ENCODE measurements around the gene FRMD8. TPM values are rescaled to one million over a fixed set of nuclear protein-coding genes. Genes with fewer than 3 reads are reported as not detected.

Gene FRMD8
- total and polyA plus RNA-seq, 4 donors: 2.8 to 22.8 (median 15.0) TPM

DNA sequence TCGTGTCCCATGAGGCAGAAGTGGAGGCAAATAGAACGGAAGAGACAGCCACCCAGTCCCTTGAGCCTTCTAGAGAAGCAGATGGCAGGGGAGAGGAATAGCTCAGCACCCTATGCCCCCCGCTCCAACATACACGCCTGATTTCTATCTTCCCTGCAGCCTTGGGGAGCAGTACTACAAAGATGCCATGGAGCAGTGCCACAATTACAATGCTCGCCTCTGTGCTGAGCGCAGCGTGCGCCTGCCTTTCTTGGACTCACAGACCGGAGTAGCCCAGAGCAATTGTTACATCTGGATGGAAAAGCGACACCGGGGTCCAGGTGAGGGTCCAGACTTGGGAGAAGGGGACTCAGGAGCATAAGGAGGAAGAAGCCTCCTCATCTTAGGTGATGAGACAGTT, 46.2 kb upstream of the FRMD8 start:
- 97% methylated on average over 11 of the region's 11 CpGs for WGBS
- Histone ChIP-seq H3K4me1 (ENCODE audit: control insufficient read depth in 4 of 4, insufficient read depth in 4 of 4, low read length in 3 of 4) (peaks cover 0 to 4% (median 2%) of the 10 kb centered on the region in 4 donors), H3K9ac (ENCODE audit: low read depth in 1 of 2, low read length in 2 of 2) (no peak overlapping the region), H3K27ac (ENCODE audit: low read depth in 1 of 2, low read length in 2 of 2) (no peak overlapping the region), H3K36me3 (ENCODE audit: control insufficient read depth in 4 of 4, insufficient read depth in 3 of 4, low read depth in 1 of 4, low read length in 3 of 4) (peaks cover 7 to 45% (median 42%) of the 10 kb centered on the region in 4 donors), H3K4me3 (ENCODE audit: low read depth in 1 of 3, low read length in 3 of 3) (no peak overlapping the region), H3K27me3 (ENCODE audit: control insufficient read depth in 4 of 4, insufficient read depth in 4 of 4, low read length in 3 of 4) (no peaks in the 10 kb centered on the region), H3K9me3 (ENCODE audit: control insufficient read depth in 4 of 4, low read length in 3 of 4) (no peaks in the 10 kb centered on the region)
- no peak for DNase-seq (ENCODE audit: low spot score)
- TF ChIP-seq JUND (IDR thresholded peaks at IDR 0.05) (no peak), EGR1 (IDR thresholded peaks at IDR 0.05; ENCODE audit: low read depth in 2 of 2) (no peak), TAF1 (conservative IDR thresholded peaks at IDR 0.05) (no peak), RXRA (IDR thresholded peaks at IDR 0.05) (no peak), GABPA (IDR thresholded peaks at IDR 0.05 in 1 of 2, conservative IDR thresholded peaks at IDR 0.05 in 1 of 2) (no peak), FOXA1 (IDR thresholded peaks at IDR 0.05) (no peak)
- TF ChIP-seq, protein P1, sequence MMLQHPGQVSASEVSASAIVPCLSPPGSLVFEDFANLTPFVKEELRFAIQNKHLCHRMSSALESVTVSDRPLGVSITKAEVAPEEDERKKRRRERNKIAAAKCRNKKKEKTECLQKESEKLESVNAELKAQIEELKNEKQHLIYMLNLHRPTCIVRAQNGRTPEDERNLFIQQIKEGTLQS (IDR thresholded peaks at IDR 0.05): no peak
- TF ChIP-seq, protein P2, sequence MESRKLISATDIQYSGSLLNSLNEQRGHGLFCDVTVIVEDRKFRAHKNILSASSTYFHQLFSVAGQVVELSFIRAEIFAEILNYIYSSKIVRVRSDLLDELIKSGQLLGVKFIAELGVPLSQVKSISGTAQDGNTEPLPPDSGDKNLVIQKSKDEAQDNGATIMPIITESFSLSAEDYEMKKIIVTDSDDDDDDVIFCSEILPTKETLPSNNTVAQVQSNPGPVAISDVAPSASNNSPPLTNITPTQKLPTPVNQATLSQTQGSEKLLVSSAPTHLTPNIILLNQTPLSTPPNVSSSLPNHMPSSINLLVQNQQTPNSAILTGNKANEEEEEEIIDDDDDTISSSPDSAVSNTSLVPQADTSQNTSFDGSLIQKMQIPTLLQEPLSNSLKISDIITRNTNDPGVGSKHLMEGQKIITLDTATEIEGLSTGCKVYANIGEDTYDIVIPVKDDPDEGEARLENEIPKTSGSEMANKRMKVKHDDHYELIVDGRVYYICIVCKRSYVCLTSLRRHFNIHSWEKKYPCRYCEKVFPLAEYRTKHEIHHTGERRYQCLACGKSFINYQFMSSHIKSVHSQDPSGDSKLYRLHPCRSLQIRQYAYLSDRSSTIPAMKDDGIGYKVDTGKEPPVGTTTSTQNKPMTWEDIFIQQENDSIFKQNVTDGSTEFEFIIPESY (IDR thresholded peaks at IDR 0.05): no peak
- TF ChIP-seq, protein P3, sequence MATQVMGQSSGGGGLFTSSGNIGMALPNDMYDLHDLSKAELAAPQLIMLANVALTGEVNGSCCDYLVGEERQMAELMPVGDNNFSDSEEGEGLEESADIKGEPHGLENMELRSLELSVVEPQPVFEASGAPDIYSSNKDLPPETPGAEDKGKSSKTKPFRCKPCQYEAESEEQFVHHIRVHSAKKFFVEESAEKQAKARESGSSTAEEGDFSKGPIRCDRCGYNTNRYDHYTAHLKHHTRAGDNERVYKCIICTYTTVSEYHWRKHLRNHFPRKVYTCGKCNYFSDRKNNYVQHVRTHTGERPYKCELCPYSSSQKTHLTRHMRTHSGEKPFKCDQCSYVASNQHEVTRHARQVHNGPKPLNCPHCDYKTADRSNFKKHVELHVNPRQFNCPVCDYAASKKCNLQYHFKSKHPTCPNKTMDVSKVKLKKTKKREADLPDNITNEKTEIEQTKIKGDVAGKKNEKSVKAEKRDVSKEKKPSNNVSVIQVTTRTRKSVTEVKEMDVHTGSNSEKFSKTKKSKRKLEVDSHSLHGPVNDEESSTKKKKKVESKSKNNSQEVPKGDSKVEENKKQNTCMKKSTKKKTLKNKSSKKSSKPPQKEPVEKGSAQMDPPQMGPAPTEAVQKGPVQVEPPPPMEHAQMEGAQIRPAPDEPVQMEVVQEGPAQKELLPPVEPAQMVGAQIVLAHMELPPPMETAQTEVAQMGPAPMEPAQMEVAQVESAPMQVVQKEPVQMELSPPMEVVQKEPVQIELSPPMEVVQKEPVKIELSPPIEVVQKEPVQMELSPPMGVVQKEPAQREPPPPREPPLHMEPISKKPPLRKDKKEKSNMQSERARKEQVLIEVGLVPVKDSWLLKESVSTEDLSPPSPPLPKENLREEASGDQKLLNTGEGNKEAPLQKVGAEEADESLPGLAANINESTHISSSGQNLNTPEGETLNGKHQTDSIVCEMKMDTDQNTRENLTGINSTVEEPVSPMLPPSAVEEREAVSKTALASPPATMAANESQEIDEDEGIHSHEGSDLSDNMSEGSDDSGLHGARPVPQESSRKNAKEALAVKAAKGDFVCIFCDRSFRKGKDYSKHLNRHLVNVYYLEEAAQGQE (IDR thresholded peaks at IDR 0.05): no peak

DNA sequence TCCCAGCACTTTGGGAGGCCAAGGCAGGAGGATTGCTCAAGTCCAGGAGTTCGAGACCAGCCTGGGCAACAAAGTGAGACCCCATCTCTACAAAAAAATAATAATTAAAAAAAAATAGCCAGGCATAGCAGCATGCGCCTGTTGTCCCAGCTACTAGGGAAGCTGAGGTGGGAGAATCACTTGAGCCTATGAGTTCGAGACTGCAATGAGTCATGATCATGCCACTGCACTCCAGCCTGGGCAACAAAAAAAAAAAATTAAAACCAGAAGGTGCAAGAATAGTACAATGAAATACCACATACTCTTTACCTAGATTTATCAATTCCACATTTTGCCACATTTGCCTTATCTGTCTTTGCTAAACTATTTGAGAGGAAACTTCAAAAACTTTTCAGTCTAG, 44.6 kb upstream of the FRMD8 start:
- TF ChIP-seq, protein P1 (IDR thresholded peaks at IDR 0.05): no peak
- no peak for TF ChIP-seq TAF1 (conservative IDR thresholded peaks at IDR 0.05)
- no peak for TF ChIP-seq SP1 (IDR thresholded peaks at IDR 0.05)
- TF ChIP-seq HNF4A (conservative IDR thresholded peaks at IDR 0.05): no peak
- TF ChIP-seq FOXA2 (IDR thresholded peaks at IDR 0.05): no peak
- TF ChIP-seq, protein P4, sequence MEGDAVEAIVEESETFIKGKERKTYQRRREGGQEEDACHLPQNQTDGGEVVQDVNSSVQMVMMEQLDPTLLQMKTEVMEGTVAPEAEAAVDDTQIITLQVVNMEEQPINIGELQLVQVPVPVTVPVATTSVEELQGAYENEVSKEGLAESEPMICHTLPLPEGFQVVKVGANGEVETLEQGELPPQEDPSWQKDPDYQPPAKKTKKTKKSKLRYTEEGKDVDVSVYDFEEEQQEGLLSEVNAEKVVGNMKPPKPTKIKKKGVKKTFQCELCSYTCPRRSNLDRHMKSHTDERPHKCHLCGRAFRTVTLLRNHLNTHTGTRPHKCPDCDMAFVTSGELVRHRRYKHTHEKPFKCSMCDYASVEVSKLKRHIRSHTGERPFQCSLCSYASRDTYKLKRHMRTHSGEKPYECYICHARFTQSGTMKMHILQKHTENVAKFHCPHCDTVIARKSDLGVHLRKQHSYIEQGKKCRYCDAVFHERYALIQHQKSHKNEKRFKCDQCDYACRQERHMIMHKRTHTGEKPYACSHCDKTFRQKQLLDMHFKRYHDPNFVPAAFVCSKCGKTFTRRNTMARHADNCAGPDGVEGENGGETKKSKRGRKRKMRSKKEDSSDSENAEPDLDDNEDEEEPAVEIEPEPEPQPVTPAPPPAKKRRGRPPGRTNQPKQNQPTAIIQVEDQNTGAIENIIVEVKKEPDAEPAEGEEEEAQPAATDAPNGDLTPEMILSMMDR (IDR thresholded peaks at IDR 0.05; ENCODE audit: low read depth, low read length, missing input control): no peak
- TF ChIP-seq FOXA1 (IDR thresholded peaks at IDR 0.05): no peak
- no peak for TF ChIP-seq YY1 (IDR thresholded peaks at IDR 0.05)
- TF ChIP-seq RAD21 (IDR thresholded peaks at IDR 0.05): no peak
- TF ChIP-seq, protein P3 (IDR thresholded peaks at IDR 0.05): no peak
- no peak for TF ChIP-seq GABPA (IDR thresholded peaks at IDR 0.05 in 1 of 2, conservative IDR thresholded peaks at IDR 0.05 in 1 of 2)
- no peak for TF ChIP-seq JUND (IDR thresholded peaks at IDR 0.05)
- TF ChIP-seq, protein P5, sequence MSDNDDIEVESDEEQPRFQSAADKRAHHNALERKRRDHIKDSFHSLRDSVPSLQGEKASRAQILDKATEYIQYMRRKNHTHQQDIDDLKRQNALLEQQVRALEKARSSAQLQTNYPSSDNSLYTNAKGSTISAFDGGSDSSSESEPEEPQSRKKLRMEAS (IDR thresholded peaks at IDR 0.05): no peak
- no peak for TF ChIP-seq NR2F2 (IDR thresholded peaks at IDR 0.05)
- TF ChIP-seq RXRA (IDR thresholded peaks at IDR 0.05): no peak
- TF ChIP-seq, protein P2 (IDR thresholded peaks at IDR 0.05): no peak
- no peak for TF ChIP-seq HNF4G (IDR thresholded peaks at IDR 0.05)
- TF ChIP-seq EGR1 (IDR thresholded peaks at IDR 0.05; ENCODE audit: low read depth in 2 of 2): no peak
- 98% methylated on average over 3 of the region's 3 CpGs for WGBS

More for the DNA sequence above, 44.6 kb upstream of the FRMD8 start:
- no peak overlapping the region for H3K27ac ChIP-seq (ENCODE audit: low read depth in 1 of 2, low read length in 2 of 2)
- H3K9me3 ChIP-seq (ENCODE audit: control insufficient read depth in 4 of 4, low read length in 3 of 4): no peaks in the 10 kb centered on the region
- H3K9ac ChIP-seq (ENCODE audit: low read depth in 1 of 2, low read length in 2 of 2): no peak overlapping the region
- H3K27me3 ChIP-seq (ENCODE audit: control insufficient read depth in 4 of 4, insufficient read depth in 4 of 4, low read length in 3 of 4): no peaks in the 10 kb centered on the region
- peaks cover 12 to 61% (median 58%) of the 10 kb centered on the region in 4 donors for H3K36me3 ChIP-seq (ENCODE audit: control insufficient read depth in 4 of 4, insufficient read depth in 3 of 4, low read depth in 1 of 4, low read length in 3 of 4)
- no peak for DNase-seq (ENCODE audit: low spot score)
- no peaks in the 10 kb centered on the region for H3K4me1 ChIP-seq (ENCODE audit: control insufficient read depth in 4 of 4, insufficient read depth in 4 of 4, low read length in 3 of 4)
- no peak overlapping the region for H3K4me3 ChIP-seq (ENCODE audit: low read depth in 1 of 3, low read length in 3 of 3)
